SK-N-MC (cell line): ENCODE data around the gene C14orf132.

Source experiments
- DNase-seq: peaks from one replicate; pipeline ENCODE4 v3.0.0-alpha.2; 2011; ENCODE audit warnings: low read depth, low spot score
- H3K27ac ChIP-seq: fragments of 200-600 bp; sonication (generic); 2 replicates; pipeline ENCODE4 v1.5.1; 2016; ENCODE audit warnings: mixed run types
- H3K36me3 ChIP-seq: fragments of 200-600 bp; sonication (generic); 2 replicates; pipeline ENCODE4 v1.6.1; 2017; ENCODE audit warnings: antibody characterized with exemption, low read length, mixed read lengths; ENCODE audit not compliant: insufficient read depth
- H3K4me3 ChIP-seq: fragments of 200-600 bp; sonication (generic); 2 replicates; pipeline ENCODE4 v1.5.1; 2016
- H3K9ac ChIP-seq: fragments of 200-600 bp; sonication (generic); 2 replicates; pipeline ENCODE4 v1.8.0; 2017; ENCODE audit warnings: mixed run types, mixed read lengths; ENCODE audit not compliant: insufficient read length
- H3K9me3 ChIP-seq: fragments of 200-600 bp; sonication (generic); 2 replicates; pipeline ENCODE4 v1.6.1; 2017; ENCODE audit warnings: low read depth, mild to moderate bottlenecking, antibody characterized with exemption, low read length, moderate library complexity, mixed read lengths
- EZH2 ChIP-seq: fragments of 200-600 bp; sonication (generic); IDR thresholded peaks from one replicate; pipeline ENCODE4 v1.6.1; 2017; ENCODE audit warnings: antibody characterized with exemption
- FOXP2 ChIP-seq: optimal IDR thresholded peaks from 2 replicates; pipeline ENCODE3; 2011; ENCODE audit warnings: mild to moderate bottlenecking, moderate library complexity; ENCODE audit not compliant: insufficient read depth; ENCODE audit errors: extremely low read length, control extremely low read depth
- POLR2AphosphoS5 ChIP-seq: IDR thresholded peaks from 2 replicates; pipeline ENCODE4 v1.6.1; 2012; ENCODE audit warnings: mild to moderate bottlenecking, low read depth, low read length, borderline replicate concordance

Gene C14orf132

DNA sequence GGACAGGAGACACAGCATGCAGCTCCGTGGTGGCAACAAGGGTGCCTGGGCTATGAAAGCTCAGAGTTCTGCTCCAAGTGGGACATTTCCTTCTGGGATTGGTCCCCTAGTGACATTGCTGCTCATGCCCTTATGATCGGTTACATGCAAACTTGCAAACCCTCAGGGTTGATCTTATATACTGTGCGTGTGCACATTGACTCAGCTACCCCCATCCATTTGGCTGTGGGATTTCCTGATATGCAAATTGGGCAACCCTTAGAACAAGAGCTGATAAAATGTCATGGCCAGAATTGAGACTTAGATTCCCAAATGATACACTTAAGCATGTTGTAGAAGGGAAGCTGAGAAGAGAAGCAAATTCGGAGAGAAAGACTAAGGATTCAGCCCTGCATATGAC is 92.7 kb downstream of the C14orf132 start:
- no peak for DNase-seq
- no peak overlapping the region for H3K9ac ChIP-seq
- no peaks in the 10 kb centered on the region for H3K36me3 ChIP-seq
- no peak overlapping the region for H3K27ac ChIP-seq
- H3K4me3 ChIP-seq: no peak overlapping the region
- no peaks in the 10 kb centered on the region for H3K9me3 ChIP-seq
- TF ChIP-seq FOXP2 (no peak), POLR2AphosphoS5 (no peak), EZH2 (no peak)

DNA sequence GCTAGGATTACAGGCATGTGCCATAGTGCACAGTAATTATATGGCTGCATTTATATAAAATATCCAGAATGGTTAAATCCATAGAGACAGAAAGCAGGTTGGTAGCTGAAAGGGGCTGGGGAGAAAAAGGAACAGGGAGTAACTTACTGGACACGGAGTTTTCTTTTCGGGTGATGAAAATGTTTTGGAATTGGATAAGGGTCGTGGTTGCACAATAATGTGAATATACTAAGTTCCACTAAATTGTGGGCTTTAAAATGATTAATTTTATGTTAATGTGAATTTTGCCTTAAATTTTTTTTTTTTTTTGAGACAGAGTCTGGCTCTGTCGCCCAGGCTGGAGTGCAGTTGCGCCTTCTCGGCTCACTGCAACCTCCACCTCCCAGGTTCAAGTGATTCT is 95.3 kb downstream of the C14orf132 start:
- Histone ChIP-seq H3K36me3 (no peaks in the 10 kb centered on the region), H3K9ac (no peak overlapping the region), H3K9me3 (no peaks in the 10 kb centered on the region), H3K27ac (no peak overlapping the region), H3K4me3 (no peak overlapping the region)
- TF ChIP-seq FOXP2 (no peak), EZH2 (no peak), POLR2AphosphoS5 (no peak)
- no peak for DNase-seq

DNA sequence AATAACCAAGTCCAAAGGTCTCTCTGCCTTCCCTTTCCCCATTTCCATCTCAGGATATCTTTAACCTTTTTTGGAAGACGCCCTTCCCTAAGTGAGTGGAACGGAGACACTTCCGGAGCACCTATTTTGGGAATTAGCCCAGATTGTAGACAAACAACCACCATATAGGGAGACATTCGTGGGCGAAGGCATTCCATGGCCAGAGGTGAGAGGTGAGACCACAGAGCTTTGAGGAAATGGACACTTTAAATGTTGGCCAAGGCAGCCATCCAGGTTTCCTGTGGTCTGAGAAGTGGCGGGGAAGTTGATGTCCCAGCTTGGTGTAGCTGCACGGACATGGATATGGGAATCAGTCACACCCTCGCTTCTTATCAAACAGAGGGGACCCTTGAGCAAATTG is 96.1 kb downstream of the C14orf132 start:
- no peak for TF ChIP-seq EZH2
- TF ChIP-seq FOXP2: no peak
- no peak for TF ChIP-seq POLR2AphosphoS5
- no peak overlapping the region for H3K27ac ChIP-seq
- DNase-seq: no peak
- H3K9me3 ChIP-seq: no peaks in the 10 kb centered on the region
- no peaks in the 10 kb centered on the region for H3K36me3 ChIP-seq
- H3K9ac ChIP-seq: no peak overlapping the region
- H3K4me3 ChIP-seq: no peak overlapping the region

DNA sequence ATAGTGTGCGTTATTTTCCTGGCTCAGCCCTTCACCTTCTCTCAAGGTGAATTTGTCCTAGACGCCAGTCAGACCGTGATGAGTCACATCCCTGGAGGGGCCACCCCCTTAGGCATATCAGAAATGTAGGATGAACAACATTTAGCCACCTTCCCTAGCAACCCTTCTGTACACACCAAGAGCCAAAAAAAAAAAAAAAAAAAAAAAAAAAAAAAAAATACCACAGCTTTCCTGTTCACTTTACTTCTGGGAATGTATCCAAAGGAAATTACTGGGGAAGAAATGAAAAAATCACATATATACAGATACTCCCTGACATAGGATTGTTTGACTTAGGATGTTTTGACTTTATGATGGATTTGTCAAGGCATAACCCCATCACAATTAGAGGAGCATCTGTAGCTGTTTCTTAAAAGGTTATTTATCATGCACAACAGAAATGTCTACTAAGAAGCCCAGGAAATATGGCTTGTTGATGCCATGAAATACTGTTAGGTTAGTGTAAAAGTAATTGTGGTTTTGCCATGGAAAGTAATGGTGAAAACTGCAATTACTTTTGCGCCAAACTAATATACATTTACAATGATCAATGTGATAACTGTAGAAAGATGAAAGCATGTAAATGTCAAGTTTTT is 97.3 kb downstream of the C14orf132 start:
- DNase-seq: no peak
- H3K36me3 ChIP-seq: no peaks in the 10 kb centered on the region
- TF ChIP-seq FOXP2 (no peak), POLR2AphosphoS5 (no peak), EZH2 (no peak)
- no peak overlapping the region for H3K4me3 ChIP-seq
- no peak overlapping the region for H3K9ac ChIP-seq
- H3K9me3 ChIP-seq: no peaks in the 10 kb centered on the region
- H3K27ac ChIP-seq: no peak overlapping the region

DNA sequence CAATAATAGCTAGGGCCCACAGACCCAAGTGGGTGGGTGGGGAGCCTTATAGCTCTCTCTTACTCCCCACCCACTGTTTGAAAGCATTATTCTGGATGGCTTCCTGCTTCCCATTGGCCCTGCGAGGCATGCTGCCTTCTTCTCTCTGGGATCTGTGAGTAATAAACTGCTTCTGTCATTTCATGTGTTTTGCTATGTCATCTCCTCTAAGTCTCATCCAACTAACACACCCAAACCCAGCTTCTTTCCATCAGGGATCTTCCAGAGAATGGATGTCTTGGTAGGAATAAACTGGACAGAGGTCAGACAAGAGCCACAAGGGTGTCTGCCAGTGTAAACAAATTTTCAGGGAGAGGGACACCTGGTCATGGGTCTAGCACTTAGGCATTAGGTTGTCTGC is 99.1 kb downstream of the C14orf132 start:
- Histone ChIP-seq H3K36me3 (no peaks in the 10 kb centered on the region), H3K4me3 (no peak overlapping the region), H3K9ac (no peak overlapping the region), H3K9me3 (peaks cover 1% of the 10 kb centered on the region; the same call in 1 of the 2 replicates), H3K27ac (no peak overlapping the region)
- TF ChIP-seq EZH2 (no peak), POLR2AphosphoS5 (no peak), FOXP2 (no peak)
- DNase-seq: no peak

DNA sequence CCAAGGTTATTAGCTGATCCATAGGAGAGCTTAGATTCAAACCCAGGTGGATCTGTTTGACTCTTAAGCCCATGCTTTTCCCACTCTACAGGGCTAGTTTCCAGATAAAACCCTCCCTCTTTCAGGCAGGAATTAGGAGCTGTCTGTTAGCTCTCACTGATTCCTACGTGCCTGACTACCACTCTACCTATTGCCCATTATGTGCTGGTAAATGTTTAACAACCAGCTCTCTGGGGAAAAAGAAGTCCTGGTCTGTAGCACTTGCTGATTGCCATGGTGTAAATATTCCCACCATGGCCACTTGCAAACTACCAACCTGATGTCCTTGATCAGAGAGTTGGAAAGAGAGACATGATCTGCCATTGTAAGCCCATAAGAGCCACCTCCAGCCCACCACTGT is 100.0 kb downstream of the C14orf132 start:
- TF ChIP-seq FOXP2 (no peak), EZH2 (no peak), POLR2AphosphoS5 (no peak)
- DNase-seq: no peak

DNA sequence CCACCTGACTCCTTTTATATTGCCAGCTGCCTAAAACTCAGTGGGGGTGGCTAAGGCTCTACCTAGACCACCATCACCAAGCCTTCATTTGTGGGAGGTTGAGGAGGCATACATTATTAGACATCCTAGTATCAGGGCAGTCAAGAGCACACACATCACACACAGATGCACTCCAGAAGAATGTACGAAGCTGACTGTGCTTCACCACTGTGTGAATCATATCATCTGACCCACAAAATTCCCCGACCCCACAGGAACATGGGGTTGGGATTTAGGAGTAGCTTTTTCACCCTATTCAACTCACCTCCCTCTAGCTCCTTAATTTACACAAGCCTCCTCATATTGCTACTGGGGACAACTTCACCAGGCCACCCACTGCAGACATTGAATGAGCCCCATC is 100.7 kb downstream of the C14orf132 start:
- no peak for DNase-seq
- H3K9me3 ChIP-seq: peaks cover 4% of the 10 kb centered on the region; the same call in 1 of the 2 replicates
- H3K4me3 ChIP-seq: no peak overlapping the region
- no peak overlapping the region for H3K9ac ChIP-seq
- H3K36me3 ChIP-seq: no peaks in the 10 kb centered on the region
- no peak overlapping the region for H3K27ac ChIP-seq
- no peak for TF ChIP-seq FOXP2

More for the DNA sequence above, 100.0 kb downstream of the C14orf132 start:
- Histone ChIP-seq H3K9ac (no peak overlapping the region), H3K36me3 (no peaks in the 10 kb centered on the region), H3K4me3 (no peak overlapping the region), H3K27ac (no peak overlapping the region), H3K9me3 (peaks cover 4% of the 10 kb centered on the region; the same call in 1 of the 2 replicates)

DNA sequence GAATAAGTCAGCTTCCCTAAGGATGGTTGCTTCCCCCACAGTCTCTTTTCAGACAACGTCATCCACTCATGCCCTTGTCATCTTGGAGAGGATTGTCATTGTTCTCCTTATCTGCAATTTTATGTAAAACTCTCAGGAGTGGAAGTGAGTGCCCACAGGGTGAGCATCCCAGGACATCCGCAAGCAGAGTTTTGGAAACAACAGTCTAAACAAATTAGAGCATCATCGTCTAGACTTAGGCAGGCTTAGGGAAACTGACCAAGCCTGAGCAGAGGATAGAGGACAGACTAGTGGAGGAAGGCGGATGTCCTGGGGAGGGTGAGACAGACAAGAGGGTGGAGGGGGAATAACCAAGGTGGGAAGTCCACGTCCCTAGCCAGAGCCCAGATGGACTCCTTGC is 101.8 kb downstream of the C14orf132 start:
- no peak overlapping the region for H3K9ac ChIP-seq

More for the DNA sequence above, 101.8 kb downstream of the C14orf132 start:
- Histone ChIP-seq H3K27ac (no peak overlapping the region), H3K36me3 (no peaks in the 10 kb centered on the region), H3K9me3 (peaks cover 4% of the 10 kb centered on the region; the same call in 1 of the 2 replicates), H3K4me3 (no peak overlapping the region)
- TF ChIP-seq EZH2 (no peak), POLR2AphosphoS5 (no peak), FOXP2 (no peak)
- DNase-seq: no peak
